Panc1 (cell line): ENCODE measurements around the gene THAP3. TPM values are rescaled to one million over a fixed set of nuclear protein-coding genes. Genes with fewer than 3 reads are reported as not detected.

Source experiments
- ATAC-seq: fragments of 200-7000 bp; cut with Tn5 transposase; 2 replicates; pipeline ENCODE4 v1.9.1; 2020; ENCODE audit warnings: mild to moderate bottlenecking, moderate library complexity
- BruUV-seq: library from RNA; stranded (reverse); fragments of 400-500 nt; replicated peaks from 2 replicates; lab custom pipeline; 2021; lab: Mats Ljungman, UMichigan
- CTCF ChIA-PET: fragments of 300-600 bp; sonication (Branson Sonifier 250); formaldehyde crosslinking; loops from one replicate; lab custom pipeline; 2022; ENCODE audit warnings: antibody characterized with exemption; lab: Charles Lee
- POLR2A ChIA-PET: fragments of 300-600 bp; sonication (Branson Sonifier 250); formaldehyde crosslinking; loops from one replicate; lab custom pipeline; 2022; ENCODE audit warnings: antibody characterized with exemption; lab: Charles Lee
- DNase-seq: peaks from one replicate; pipeline ENCODE4 v3.0.0-alpha.2; 2010; ENCODE audit warnings: low read depth, low spot score
- H3K27ac ChIP-seq: 2 replicates; pipeline ENCODE4 v1.5.1; 2011; ENCODE audit warnings: mild to moderate bottlenecking, low read length, inconsistent platforms
- H3K27me3 ChIP-seq: fragments of 200-500 bp; sonication (Bioruptor generic); 2 replicates; pipeline ENCODE4 v1.6.0; 2014; ENCODE audit warnings: low read length, inconsistent platforms; ENCODE audit not compliant: control insufficient read depth, insufficient read depth
- H3K36me3 ChIP-seq: fragments of 200-500 bp; sonication (Bioruptor generic); 2 replicates; pipeline ENCODE4 v1.5.1; 2014; ENCODE audit warnings: inconsistent platforms, mild to moderate bottlenecking, low read length, moderate library complexity; ENCODE audit not compliant: control insufficient read depth, insufficient read depth
- H3K4me1 ChIP-seq: 2 replicates; pipeline ENCODE4 v1.5.1; 2011; ENCODE audit warnings: inconsistent platforms, mild to moderate bottlenecking, low read length, moderate library complexity; ENCODE audit not compliant: control insufficient read depth, insufficient read depth
- H3K4me3 ChIP-seq, 2 experiments: 2 replicates each; pipeline ENCODE4 v1.5.1; 2011 to 2012; ENCODE audit warnings: low read depth in 2 of 2, low read length in 2 of 2, mild to moderate bottlenecking in 2 of 2, inconsistent platforms in 1 of 2, moderate library complexity in 1 of 2
- H3K9me3 ChIP-seq: fragments of 200-500 bp; sonication (Bioruptor generic); 2 replicates; pipeline ENCODE4 v1.5.1; 2014; ENCODE audit warnings: low read depth, mild to moderate bottlenecking, inconsistent platforms, low read length, moderate library complexity; ENCODE audit not compliant: control insufficient read depth, insufficient read depth
- CTCF ChIP-seq: fragments of 450-650 bp; IDR thresholded peaks from 2 replicates; pipeline ENCODE4 v1.5.1; 2017; ENCODE audit warnings: mild to moderate bottlenecking
- POLR2AphosphoS5 ChIP-seq: IDR thresholded peaks from 2 replicates; pipeline ENCODE4 v1.6.1; 2012; ENCODE audit warnings: mild to moderate bottlenecking, low read depth, low read length, moderate library complexity
- REST ChIP-seq, 2 experiments: IDR thresholded peaks; 2 replicates each; pipeline ENCODE4 v1.6.1; 2011 to 2012; ENCODE audit warnings: low read depth in 2 of 2, control low read depth in 1 of 2, low read length in 1 of 2, mild to moderate bottlenecking in 1 of 2, moderate library complexity in 1 of 2; ENCODE audit not compliant: insufficient read depth in 1 of 2
- SIN3A ChIP-seq: IDR thresholded peaks from 2 replicates; pipeline ENCODE4 v1.6.1; 2012; ENCODE audit warnings: low read depth, mild to moderate bottlenecking, low read length, moderate library complexity, borderline replicate concordance; ENCODE audit not compliant: insufficient read depth
- TCF7L2 ChIP-seq: IDR thresholded peaks from 2 replicates; pipeline ENCODE4 v1.6.1; 2011; ENCODE audit warnings: mild to moderate bottlenecking, low read depth, low read length, inconsistent platforms
- in situ Hi-C: cut with HindIII; loops from 2 replicates; pipeline ENCODE4 v1.10.0; 2016; ENCODE audit warnings: low sequenced_read_pairs, low pct_unique_long_range_greater_than_20kb
- intact Hi-C: fragments of 100-400 bp; cut with micrococcal nuclease; formaldehyde crosslinking; loops from one replicate; pipeline ENCODE4 v1.10.0; 2022; ENCODE audit not compliant: unreplicated experiment
- total RNA-seq: library from RNA; stranded (reverse); gene quantifications from one replicate; pipeline ENCODE4 v1.2.1, GENCODE V29; 2021; ENCODE audit not compliant: unreplicated experiment

The THAP3 gene
- total RNA-seq, 1 experiment from 2014 or later, result 24.9 TPM

GRCh38 chr1:6652986-6653385 lies 28.3 kb downstream of the THAP3 start:
- TF ChIP-seq TCF7L2, result no peak
- no peak for TF ChIP-seq CTCF
- TF ChIP-seq REST (IDR thresholded peaks at IDR 0.05; ENCODE audit: insufficient read depth in 1 of 2, low read depth in 2 of 2, low read length in 1 of 2), result no peak
- no peak for TF ChIP-seq SIN3A
- no peak for TF ChIP-seq POLR2AphosphoS5
- H3K27me3 ChIP-seq, result no peaks in the 10 kb centered on the region
- intact Hi-C loops (no loop called here), in situ Hi-C loops (no loop called here)
- DNase-seq, result no peak
- H3K4me3 ChIP-seq, result no peak overlapping the region
- ChIA-PET CTCF (no interaction called here), POLR2A (no interaction called here)
- no peaks in the 10 kb centered on the region for H3K4me1 ChIP-seq
- ATAC-seq, result no peak
- BruUV-seq, result no TSS peak
- peaks cover 10% of the 10 kb centered on the region for H3K36me3 ChIP-seq
- no peaks in the 10 kb centered on the region for H3K9me3 ChIP-seq
- no peak overlapping the region for H3K27ac ChIP-seq

GRCh38 chr1:6653436-6654290 lies 29.0 kb downstream of the THAP3 start:
- H3K27me3 ChIP-seq, result no peaks in the 10 kb centered on the region
- peaks cover 10% of the 10 kb centered on the region for H3K36me3 ChIP-seq
- CTCF ChIA-PET, result no interaction called here
- intact Hi-C loops (no loop called here), in situ Hi-C loops (no loop called here)
- TF ChIP-seq CTCF (no peak), SIN3A (no peak), POLR2AphosphoS5 (no peak), REST (IDR thresholded peaks at IDR 0.05; ENCODE audit: insufficient read depth in 1 of 2, low read depth in 2 of 2, low read length in 1 of 2) (no peak), TCF7L2 (no peak)
- no peak overlapping the region for H3K27ac ChIP-seq
- ATAC-seq, result no peak
- POLR2A ChIA-PET, result no interaction called here
- DNase-seq, result no peak
- no peaks in the 10 kb centered on the region for H3K4me1 ChIP-seq
- no peaks in the 10 kb centered on the region for H3K9me3 ChIP-seq
- no TSS peak for BruUV-seq
- H3K4me3 ChIP-seq, result no peak overlapping the region
